ENCODE measurements around the gene RAP2B.

The RAP2B gene

DNA sequence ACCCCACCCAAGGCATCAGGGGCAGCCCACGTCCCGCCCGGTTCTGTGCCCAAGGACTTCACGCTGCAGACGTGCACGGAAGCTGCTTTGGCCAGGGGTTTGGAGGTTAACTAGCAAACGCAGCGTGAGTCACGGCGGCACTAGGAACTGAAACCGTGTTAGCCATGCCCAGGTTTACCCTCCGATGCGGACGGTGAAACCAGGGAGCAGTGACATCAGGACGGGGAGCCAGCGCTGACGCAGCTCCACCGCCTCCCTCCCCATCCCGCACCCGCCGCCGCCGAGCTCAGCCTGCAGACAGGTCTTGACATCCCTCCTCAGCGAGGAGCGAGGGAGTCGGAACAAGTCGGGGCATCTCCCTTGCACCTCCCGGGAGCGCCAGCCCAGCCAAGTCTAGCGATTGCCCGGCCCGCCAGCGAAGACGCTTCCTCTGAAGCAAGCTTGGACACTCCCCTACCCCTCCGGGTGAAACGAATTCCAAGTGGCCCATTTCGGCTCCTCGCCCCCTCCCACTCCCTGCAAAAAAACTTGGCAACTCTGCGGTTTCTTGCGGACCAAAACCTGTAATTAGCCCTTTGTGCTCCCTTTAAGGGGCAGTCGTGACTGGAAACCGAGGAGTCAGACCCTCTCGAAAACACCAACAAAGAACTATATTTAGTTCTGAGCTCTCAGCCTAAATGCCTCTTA is 1.4 kb upstream of the RAP2B start:
- no peaks in the 10 kb centered on the region for H3K4me1 ChIP-seq (ENCODE audit: control insufficient read depth, insufficient read depth, low read length)
- H3K27ac ChIP-seq (ENCODE audit: low read length): no peak overlapping the region
- H3K36me3 ChIP-seq (ENCODE audit: control insufficient read depth, insufficient read depth, low read length): no peaks in the 10 kb centered on the region
- peak overlapping the region; percentile 64 for H3K4me3 ChIP-seq (ENCODE audit: low read length)
- no peaks in the 10 kb centered on the region for H3K27me3 ChIP-seq (ENCODE audit: control insufficient read depth, insufficient read depth, low read length)
- no peak for DNase-seq (ENCODE audit: low read depth, low spot score)
- H3K9me3 ChIP-seq (ENCODE audit: control insufficient read depth, insufficient read depth, low read length): no peaks in the 10 kb centered on the region
- no CpG with 5 or more reads among the region's 43 CpGs for WGBS (ENCODE audit: insufficient coverage, insufficient read length)

DNA sequence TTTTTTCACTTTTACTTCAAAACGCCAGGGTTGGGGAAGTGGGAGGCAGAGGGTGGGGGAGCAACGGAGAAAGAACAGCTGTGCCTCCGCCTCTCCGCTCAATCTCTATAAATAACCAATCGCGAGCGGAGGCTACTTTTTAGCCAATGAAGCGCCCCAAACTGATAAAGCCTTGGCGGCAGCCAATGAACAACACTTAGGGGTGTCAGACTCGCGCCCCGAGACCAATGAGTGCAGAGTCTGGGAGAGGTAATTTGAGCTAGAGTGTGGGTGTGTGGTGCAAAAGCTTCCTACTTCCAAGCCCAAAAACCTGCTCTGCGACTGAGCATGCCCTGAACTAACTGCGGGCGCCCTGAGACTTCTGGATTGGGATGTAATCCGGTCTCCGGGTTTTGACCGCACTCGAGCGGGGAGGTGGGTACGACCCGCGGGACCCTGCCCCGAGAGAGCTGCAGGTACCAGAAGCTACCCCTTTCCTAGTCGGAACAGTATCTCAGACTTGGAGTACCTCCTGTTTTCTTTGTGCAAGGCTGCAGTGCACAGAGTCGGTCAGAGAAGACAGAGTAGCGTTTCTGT is 800 bp upstream of the RAP2B start:
- Histone ChIP-seq H3K4me1 (ENCODE audit: control insufficient read depth, insufficient read depth, low read length) (no peaks in the 10 kb centered on the region), H3K4me3 (ENCODE audit: low read length) (peak overlapping the region; percentile 97; the same call in 1 of the 2 replicates), H3K27me3 (ENCODE audit: control insufficient read depth, insufficient read depth, low read length) (no peaks in the 10 kb centered on the region), H3K9me3 (ENCODE audit: control insufficient read depth, insufficient read depth, low read length) (no peaks in the 10 kb centered on the region), H3K27ac (ENCODE audit: low read length) (no peak overlapping the region), H3K36me3 (ENCODE audit: control insufficient read depth, insufficient read depth, low read length) (no peaks in the 10 kb centered on the region)
- WGBS (ENCODE audit: insufficient coverage, insufficient read length): no CpG with 5 or more reads among the region's 27 CpGs
- DNase-seq (ENCODE audit: low read depth, low spot score): peak; percentile 95

- Histone ChIP-seq H3K9me3 (ENCODE audit: control insufficient read depth, insufficient read depth, low read length) (no peaks in the 10 kb centered on the region), H3K4me3 (ENCODE audit: low read length) (peak overlapping the region; percentile 97), H3K4me1 (ENCODE audit: control insufficient read depth, insufficient read depth, low read length) (no peaks in the 10 kb centered on the region), H3K27me3 (ENCODE audit: control insufficient read depth, insufficient read depth, low read length) (no peaks in the 10 kb centered on the region), H3K27ac (ENCODE audit: low read length) (no peak overlapping the region), H3K36me3 (ENCODE audit: control insufficient read depth, insufficient read depth, low read length) (no peaks in the 10 kb centered on the region)
- DNase-seq (ENCODE audit: low read depth, low spot score): no peak
- no CpG with 5 or more reads among the region's 86 CpGs for WGBS (ENCODE audit: insufficient coverage, insufficient read length)
Measured at GRCh38 chr3:153162513-153163392, 727 bp downstream of the RAP2B start.

- H3K9me3 ChIP-seq (ENCODE audit: control insufficient read depth, insufficient read depth, low read length): no peaks in the 10 kb centered on the region
- H3K4me1 ChIP-seq (ENCODE audit: control insufficient read depth, insufficient read depth, low read length): no peaks in the 10 kb centered on the region
- WGBS (ENCODE audit: insufficient coverage, insufficient read length): no CpG with 5 or more reads among the region's 9 CpGs
- no peak for DNase-seq (ENCODE audit: low read depth, low spot score)
- H3K4me3 ChIP-seq (ENCODE audit: low read length): peak overlapping the region; percentile 97
- no peaks in the 10 kb centered on the region for H3K36me3 ChIP-seq (ENCODE audit: control insufficient read depth, insufficient read depth, low read length)
- no peak overlapping the region for H3K27ac ChIP-seq (ENCODE audit: low read length)
- H3K27me3 ChIP-seq (ENCODE audit: control insufficient read depth, insufficient read depth, low read length): no peaks in the 10 kb centered on the region
Measured at GRCh38 chr3:153163393-153163724, 1.3 kb downstream of the RAP2B start.

DNA sequence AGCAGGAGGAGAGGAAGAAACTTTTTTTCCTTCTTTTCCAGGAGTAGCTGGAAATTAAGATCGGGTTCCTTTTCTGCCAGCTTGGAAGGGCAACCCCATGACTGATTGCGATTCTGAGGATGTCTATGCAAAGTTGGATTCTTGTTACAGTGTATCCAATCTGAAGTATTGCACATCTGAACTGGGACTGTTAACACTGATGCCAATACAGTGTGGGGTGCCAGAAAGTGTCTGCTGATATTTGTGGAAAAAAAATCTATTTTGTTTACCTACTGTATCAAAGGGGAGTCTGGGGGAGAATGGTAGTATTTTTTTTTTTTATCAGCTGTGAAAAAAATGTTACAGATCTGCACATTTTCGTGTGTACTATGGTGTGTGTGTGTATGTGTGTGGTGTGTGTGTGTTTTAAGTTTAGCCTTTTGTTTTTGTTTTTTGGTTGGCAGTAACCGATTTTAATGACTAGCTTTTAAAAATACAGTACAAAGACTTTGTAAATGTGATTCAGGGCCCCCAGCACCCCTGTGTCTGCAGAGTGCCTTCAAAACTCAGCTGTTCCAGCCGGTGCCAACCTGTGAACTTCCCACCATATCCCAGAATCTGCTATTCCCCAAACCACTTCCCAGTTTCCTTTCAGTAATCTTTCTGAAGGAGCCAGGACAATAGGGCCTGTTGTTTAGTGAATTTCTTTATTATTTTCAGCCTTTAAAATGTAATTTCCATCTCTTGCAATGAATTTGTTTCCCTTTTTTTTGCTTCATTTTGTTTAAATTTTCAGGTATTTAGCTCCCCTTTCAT is 1.9 kb downstream of the RAP2B start:
- Histone ChIP-seq H3K27ac (ENCODE audit: low read length) (no peak overlapping the region), H3K27me3 (ENCODE audit: control insufficient read depth, insufficient read depth, low read length) (no peaks in the 10 kb centered on the region), H3K9me3 (ENCODE audit: control insufficient read depth, insufficient read depth, low read length) (no peaks in the 10 kb centered on the region), H3K4me3 (ENCODE audit: low read length) (peak overlapping the region; percentile 41; the same call in 1 of the 2 replicates), H3K4me1 (ENCODE audit: control insufficient read depth, insufficient read depth, low read length) (no peaks in the 10 kb centered on the region), H3K36me3 (ENCODE audit: control insufficient read depth, insufficient read depth, low read length) (no peaks in the 10 kb centered on the region)
- no CpG with 5 or more reads among the region's 5 CpGs for WGBS (ENCODE audit: insufficient coverage, insufficient read length)
- DNase-seq (ENCODE audit: low read depth, low spot score): no peak

- Histone ChIP-seq H3K4me1 (ENCODE audit: control insufficient read depth, insufficient read depth, low read length) (no peaks in the 10 kb centered on the region), H3K27ac (ENCODE audit: low read length) (no peak overlapping the region), H3K36me3 (ENCODE audit: control insufficient read depth, insufficient read depth, low read length) (no peaks in the 10 kb centered on the region), H3K4me3 (ENCODE audit: low read length) (no peak overlapping the region), H3K27me3 (ENCODE audit: control insufficient read depth, insufficient read depth, low read length) (no peaks in the 10 kb centered on the region), H3K9me3 (ENCODE audit: control insufficient read depth, insufficient read depth, low read length) (no peaks in the 10 kb centered on the region)
- no peak for DNase-seq (ENCODE audit: low read depth, low spot score)
Measured at GRCh38 chr3:153165261-153165681, 3.2 kb downstream of the RAP2B start.

- no peaks in the 10 kb centered on the region for H3K36me3 ChIP-seq (ENCODE audit: control insufficient read depth, insufficient read depth, low read length)
- 100% methylated on average over 1 of the region's 3 CpGs for WGBS (ENCODE audit: insufficient coverage, insufficient read length)
- H3K4me3 ChIP-seq (ENCODE audit: low read length): no peak overlapping the region
- H3K27ac ChIP-seq (ENCODE audit: low read length): no peak overlapping the region
- DNase-seq (ENCODE audit: low read depth, low spot score): no peak
- no peaks in the 10 kb centered on the region for H3K4me1 ChIP-seq (ENCODE audit: control insufficient read depth, insufficient read depth, low read length)
- no peaks in the 10 kb centered on the region for H3K9me3 ChIP-seq (ENCODE audit: control insufficient read depth, insufficient read depth, low read length)
- no peaks in the 10 kb centered on the region for H3K27me3 ChIP-seq (ENCODE audit: control insufficient read depth, insufficient read depth, low read length)
Measured at GRCh38 chr3:153166206-153166605, 4.2 kb downstream of the RAP2B start.

- WGBS (ENCODE audit: insufficient coverage, insufficient read length): no CpG with 5 or more reads among the region's 2 CpGs
- H3K4me3 ChIP-seq (ENCODE audit: low read length): no peak overlapping the region
- H3K36me3 ChIP-seq (ENCODE audit: control insufficient read depth, insufficient read depth, low read length): no peaks in the 10 kb centered on the region
- no peak for DNase-seq (ENCODE audit: low read depth, low spot score)
- H3K4me1 ChIP-seq (ENCODE audit: control insufficient read depth, insufficient read depth, low read length): no peaks in the 10 kb centered on the region
- no peaks in the 10 kb centered on the region for H3K9me3 ChIP-seq (ENCODE audit: control insufficient read depth, insufficient read depth, low read length)
- H3K27me3 ChIP-seq (ENCODE audit: control insufficient read depth, insufficient read depth, low read length): no peaks in the 10 kb centered on the region
- H3K27ac ChIP-seq (ENCODE audit: low read length): no peak overlapping the region
Measured at GRCh38 chr3:153166796-153167195, 4.8 kb downstream of the RAP2B start.

DNA sequence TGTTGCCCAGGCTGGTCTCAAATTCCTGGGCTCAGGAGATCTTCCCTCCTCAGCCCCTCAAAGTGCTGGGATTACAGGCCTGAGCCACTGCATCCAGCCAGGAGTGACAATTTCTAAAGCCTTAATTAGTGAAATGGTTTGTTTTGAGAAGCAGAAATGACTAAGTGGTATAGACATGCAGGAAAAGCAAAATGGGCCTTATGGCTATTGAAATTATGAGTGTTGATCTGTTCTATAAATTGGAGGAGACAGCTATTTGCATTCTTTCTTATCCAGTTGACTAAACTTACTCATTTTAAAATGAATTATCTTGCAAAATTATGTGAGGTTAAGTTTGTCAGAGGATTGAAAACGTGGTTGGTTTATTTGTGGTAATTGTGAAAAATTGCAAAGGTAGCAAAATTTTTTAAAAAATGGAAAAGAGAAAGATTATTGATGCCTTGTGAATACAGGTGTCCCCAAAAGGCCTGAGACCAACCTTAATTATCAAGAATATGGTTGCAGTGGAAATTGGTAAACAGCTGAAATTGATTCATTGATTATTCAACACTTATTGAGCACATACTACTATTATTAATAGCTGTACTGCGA is 7.9 kb downstream of the RAP2B start:
- no peak overlapping the region for H3K4me3 ChIP-seq (ENCODE audit: low read length)
- no peak for DNase-seq (ENCODE audit: low read depth, low spot score)
- no peaks in the 10 kb centered on the region for H3K4me1 ChIP-seq (ENCODE audit: control insufficient read depth, insufficient read depth, low read length)
- H3K9me3 ChIP-seq (ENCODE audit: control insufficient read depth, insufficient read depth, low read length): no peaks in the 10 kb centered on the region
- WGBS (ENCODE audit: insufficient coverage, insufficient read length): 100% methylated on average over 1 of the region's 2 CpGs
- no peaks in the 10 kb centered on the region for H3K36me3 ChIP-seq (ENCODE audit: control insufficient read depth, insufficient read depth, low read length)
- no peak overlapping the region for H3K27ac ChIP-seq (ENCODE audit: low read length)
- H3K27me3 ChIP-seq (ENCODE audit: control insufficient read depth, insufficient read depth, low read length): no peaks in the 10 kb centered on the region

- no CpG with 5 or more reads among the region's 2 CpGs for WGBS (ENCODE audit: insufficient coverage, insufficient read length)
- Histone ChIP-seq H3K9me3 (ENCODE audit: control insufficient read depth, insufficient read depth, low read length) (no peaks in the 10 kb centered on the region), H3K27ac (ENCODE audit: low read length) (no peak overlapping the region), H3K4me3 (ENCODE audit: low read length) (no peak overlapping the region), H3K27me3 (ENCODE audit: control insufficient read depth, insufficient read depth, low read length) (no peaks in the 10 kb centered on the region), H3K36me3 (ENCODE audit: control insufficient read depth, insufficient read depth, low read length) (no peaks in the 10 kb centered on the region), H3K4me1 (ENCODE audit: control insufficient read depth, insufficient read depth, low read length) (no peaks in the 10 kb centered on the region)
- DNase-seq (ENCODE audit: low read depth, low spot score): no peak
Measured at GRCh38 chr3:153171256-153171655, 9.2 kb downstream of the RAP2B start.
